Stimulated activated CD8-positive, alpha-beta memory T cell treated with anti-CD3 and anti-CD28 coated beads, Interleukin-4, amount 100 ng/mL, for 24 hours (primary cell): ENCODE data around the gene NEMF.
"Not testable (repeated sequence)": the region's sequence is repeated elsewhere in the genome, so short reads cannot be mapped to it uniquely, and the experiment has no call there.

Experiments
- DNase-seq: peaks from one replicate; pipeline ENCODE4 v3.0.0-alpha.2; 2020; ENCODE audit warnings: low read depth

NEMF gene

GRCh38 chr14:49876563-49877127 is 24.1 kb upstream of the NEMF start:
- DNase-seq: no peak

- no peak for DNase-seq
Measured at GRCh38 chr14:49875640-49876198, 23.1 kb upstream of the NEMF start.

- not testable (repeated sequence) for DNase-seq
Measured at GRCh38 chr14:49873548-49873947, 21.0 kb upstream of the NEMF start.

- no peak for DNase-seq
Measured at GRCh38 chr14:49870908-49871307, 18.3 kb upstream of the NEMF start.

- DNase-seq: no peak
Measured at GRCh38 chr14:49868720-49869114, 16.1 kb upstream of the NEMF start.

- peak; percentile 98 for DNase-seq
Measured at GRCh38 chr14:49867831-49868719, 15.5 kb upstream of the NEMF start.

GRCh38 chr14:49865431-49865859 is 12.9 kb upstream of the NEMF start:
- DNase-seq: peak; percentile 72

- DNase-seq: no peak
Measured at GRCh38 chr14:49863487-49864281, 11.1 kb upstream of the NEMF start.

- DNase-seq: peak; percentile 70
Measured at GRCh38 chr14:49862089-49862673, 9.6 kb upstream of the NEMF start.

GRCh38 chr14:49861699-49862088 is 9.1 kb upstream of the NEMF start:
- peak; percentile 28 for DNase-seq

GRCh38 chr14:49860988-49861698 is 8.6 kb upstream of the NEMF start:
- DNase-seq: no peak

- no peak for DNase-seq
Measured at GRCh38 chr14:49858383-49858782, 5.8 kb upstream of the NEMF start.

- DNase-seq: no peak
Measured at GRCh38 chr14:49857427-49858003, 4.9 kb upstream of the NEMF start.

- DNase-seq: peak; percentile 44
Measured at GRCh38 chr14:49853572-49854375, 1.2 kb upstream of the NEMF start.

- no peak for DNase-seq
Measured at GRCh38 chr14:49853158-49853477, 530 bp upstream of the NEMF start.

- DNase-seq: no peak
Measured at GRCh38 chr14:49851813-49852212, 775 bp downstream of the NEMF start.

GRCh38 chr14:49849213-49849847 is 3.3 kb downstream of the NEMF start:
- DNase-seq: no peak

- DNase-seq: no peak
Measured at GRCh38 chr14:49828640-49829039, 23.9 kb downstream of the NEMF start.

- no peak for DNase-seq
Measured at GRCh38 chr14:49820176-49820575, 32.4 kb downstream of the NEMF start.

GRCh38 chr14:49816844-49817243 is 35.7 kb downstream of the NEMF start:
- DNase-seq: no peak
